WTC11 (cell line): ENCODE measurements around the gene NEDD9.

Experiments
- AFF4 ChIP-seq: sonication (generic); formaldehyde crosslinking; IDR thresholded peaks from 2 replicates; pipeline ENCODE4 v1.8.1; 2023; ENCODE audit warnings: mild to moderate bottlenecking, missing genetic modification reagents, borderline replicate concordance
- CTCF ChIP-seq: fragments of 200-600 bp; IDR thresholded peaks from 2 replicates; pipeline ENCODE4 v1.8.0; 2022; ENCODE audit warnings: antibody characterized with exemption
- FOXK1 ChIP-seq: sonication (generic); formaldehyde crosslinking; IDR thresholded peaks from 2 replicates; pipeline ENCODE4 v1.8.0; 2022; ENCODE audit warnings: mild to moderate bottlenecking, moderate library complexity, missing genetic modification reagents
- GABPB1 ChIP-seq: sonication (generic); formaldehyde crosslinking; IDR thresholded peaks from 2 replicates; pipeline ENCODE4 v1.8.1; 2023; ENCODE audit warnings: mild to moderate bottlenecking, missing genetic modification reagents
- JUN ChIP-seq: sonication (generic); formaldehyde crosslinking; IDR thresholded peaks from 2 replicates; pipeline ENCODE4 v1.8.0; 2023; ENCODE audit warnings: mild to moderate bottlenecking, missing genetic modification reagents
- NR1H2 ChIP-seq: sonication (generic); formaldehyde crosslinking; IDR thresholded peaks from 2 replicates; pipeline ENCODE4 v1.9.0; 2021; ENCODE audit warnings: mild to moderate bottlenecking, moderate library complexity, missing genetic modification reagents
- PREB ChIP-seq: sonication (generic); formaldehyde crosslinking; IDR thresholded peaks from 2 replicates; pipeline ENCODE4 v1.8.1; 2022; ENCODE audit warnings: mild to moderate bottlenecking, missing genetic modification reagents, moderate library complexity, borderline replicate concordance
- SP1 ChIP-seq: sonication (generic); formaldehyde crosslinking; conservative IDR thresholded peaks from 2 replicates; pipeline ENCODE4 v1.8.1; 2022; ENCODE audit warnings: missing genetic modification reagents
- TCF7 ChIP-seq: sonication (generic); formaldehyde crosslinking; IDR thresholded peaks from 2 replicates; pipeline ENCODE4 v1.8.0; 2022; ENCODE audit warnings: mild to moderate bottlenecking, low read depth, missing genetic modification reagents, moderate library complexity
- USF1 ChIP-seq: sonication (generic); formaldehyde crosslinking; IDR thresholded peaks from 2 replicates; pipeline ENCODE4 v1.8.0; 2022; ENCODE audit warnings: mild to moderate bottlenecking, missing genetic modification reagents

GRCh38 chr6:11272491-11273192, 40.2 kb upstream of the NEDD9 start:
- no peak for TF ChIP-seq GABPB1
- no peak for TF ChIP-seq PREB (CRISPR knock-in tag)
- no peak for TF ChIP-seq AFF4
- TF ChIP-seq TCF7 (CRISPR knock-in tag): no peak
- no peak for TF ChIP-seq JUN (CRISPR knock-in tag)
- no peak for TF ChIP-seq CTCF
- no peak for TF ChIP-seq USF1 (CRISPR knock-in tag)
- TF ChIP-seq SP1 (CRISPR knock-in tag): no peak
- no peak for TF ChIP-seq FOXK1 (CRISPR knock-in tag)
- TF ChIP-seq NR1H2 (CRISPR knock-in tag): no peak
